Loucy (cell line): ENCODE results near the gene L3HYPDH.
"Not testable (repeated sequence)": the region's sequence is repeated elsewhere in the genome, so short reads cannot be mapped to it uniquely, and the experiment has no call there.

Source experiments
- H2AFZ ChIP-seq: fragments of 200-600 bp; sonication (generic); 2 replicates; pipeline ENCODE4 v1.6.0; 2016; ENCODE audit warnings: antibody characterized with exemption, mild to moderate bottlenecking, low read length, moderate library complexity
- H3F3A ChIP-seq: fragments of 200-600 bp; 2 replicates; pipeline ENCODE4 v1.6.0; 2016; ENCODE audit warnings: antibody characterized with exemption, low read depth, mild to moderate bottlenecking
- H3K27me3 ChIP-seq: fragments of 200-600 bp; sonication (generic); 2 replicates; pipeline ENCODE4 v1.6.1; 2014; ENCODE audit warnings: low read length, mild to moderate bottlenecking; ENCODE audit not compliant: insufficient read depth, poor library complexity, severe bottlenecking
- H3K36me3 ChIP-seq: fragments of 200-600 bp; sonication (generic); 2 replicates; pipeline ENCODE4 v1.6.1; 2016; ENCODE audit warnings: low read length; ENCODE audit not compliant: insufficient read depth
- H3K4me1 ChIP-seq: fragments of 200-600 bp; sonication (generic); 2 replicates; pipeline ENCODE4 v1.5.1; 2014; ENCODE audit warnings: low read length, mild to moderate bottlenecking; ENCODE audit not compliant: insufficient read depth, poor library complexity, severe bottlenecking
- H3K4me2 ChIP-seq: fragments of 200-600 bp; sonication (generic); 2 replicates; pipeline ENCODE4 v1.6.0; 2014; ENCODE audit warnings: antibody characterized with exemption, low read length, low read depth, mild to moderate bottlenecking; ENCODE audit not compliant: poor library complexity, severe bottlenecking
- H3K4me3 ChIP-seq: fragments of 200-600 bp; sonication (generic); 2 replicates; pipeline ENCODE4 v1.5.1; 2014; ENCODE audit warnings: low read length, mild to moderate bottlenecking, mixed read lengths; ENCODE audit not compliant: poor library complexity, severe bottlenecking
- H3K79me2 ChIP-seq: fragments of 200-600 bp; sonication (generic); 2 replicates; pipeline ENCODE4 v1.6.1; 2014; ENCODE audit warnings: low read length; ENCODE audit not compliant: insufficient read depth
- H3K9ac ChIP-seq: fragments of 200-600 bp; sonication (generic); 2 replicates; pipeline ENCODE4 v1.6.0; 2014; ENCODE audit warnings: mild to moderate bottlenecking, low read depth, low read length, moderate library complexity; ENCODE audit not compliant: poor library complexity, severe bottlenecking
- H3K9me2 ChIP-seq: fragments of 200-600 bp; sonication (generic); replicated peaks from 2 replicates; pipeline ENCODE4 v1.6.1; 2016; ENCODE audit warnings: low read depth, low read length, mixed read lengths
- H3K9me3 ChIP-seq: fragments of 200-600 bp; sonication (generic); 2 replicates; pipeline ENCODE4 v1.6.1; 2014; ENCODE audit warnings: mild to moderate bottlenecking, antibody characterized with exemption, low read length, low read depth; ENCODE audit not compliant: insufficient read depth
- H4K20me1 ChIP-seq: fragments of 200-600 bp; sonication (generic); 2 replicates; pipeline ENCODE4 v1.6.0; 2014; ENCODE audit warnings: antibody characterized with exemption, low read length, mild to moderate bottlenecking; ENCODE audit not compliant: insufficient read depth, poor library complexity, severe bottlenecking
- CTCF ChIP-seq: fragments of 200-600 bp; sonication (generic); conservative IDR thresholded peaks from 2 replicates; pipeline ENCODE4 v1.5.1; 2014; ENCODE audit warnings: mild to moderate bottlenecking, antibody characterized with exemption, low read length
- EZH2phosphoT487 ChIP-seq: fragments of 200-600 bp; IDR thresholded peaks from 2 replicates; pipeline ENCODE4 v1.6.1; 2018; ENCODE audit warnings: antibody characterized with exemption, mild to moderate bottlenecking, moderate library complexity, borderline replicate concordance

L3HYPDH gene

GRCh38 chr14:59450716-59451115, 33.5 kb downstream of the L3HYPDH start:
- Histone ChIP-seq H3K4me3 (no peak overlapping the region), H3K9me2 (no peaks in the 10 kb centered on the region), H3K4me1 (no peaks in the 10 kb centered on the region), H3K9ac (no peak overlapping the region), H3K79me2 (no peaks in the 10 kb centered on the region), H3F3A (no peaks in the 10 kb centered on the region), H3K36me3 (no peaks in the 10 kb centered on the region), H2AFZ (no peak overlapping the region), H3K9me3 (no peaks in the 10 kb centered on the region), H3K4me2 (no peak overlapping the region), H3K27me3 (no peaks in the 10 kb centered on the region), H4K20me1 (no peaks in the 10 kb centered on the region)
- no peak for TF ChIP-seq EZH2phosphoT487

GRCh38 chr14:59448673-59449072, 35.5 kb downstream of the L3HYPDH start:
- H4K20me1 ChIP-seq, H3K4me3 ChIP-seq, H3K9ac ChIP-seq, H3K27me3 ChIP-seq, H3K4me1 ChIP-seq, H2AFZ ChIP-seq, H3K9me2 ChIP-seq, H3F3A ChIP-seq, H3K36me3 ChIP-seq, H3K79me2 ChIP-seq, H3K9me3 ChIP-seq, H3K4me2 ChIP-seq: not testable (repeated sequence)

GRCh38 chr14:59439256-59439965, 44.8 kb downstream of the L3HYPDH start:
- Histone ChIP-seq H3K9ac (no peak overlapping the region), H4K20me1 (no peaks in the 10 kb centered on the region), H3K4me1 (peaks cover 3% of the 10 kb centered on the region), H3K4me3 (no peak overlapping the region), H3K4me2 (no peak overlapping the region), H3K79me2 (no peaks in the 10 kb centered on the region), H3K9me3 (no peaks in the 10 kb centered on the region), H3K36me3 (no peaks in the 10 kb centered on the region), H3K9me2 (no peaks in the 10 kb centered on the region), H2AFZ (no peak overlapping the region), H3F3A (no peaks in the 10 kb centered on the region), H3K27me3 (no peaks in the 10 kb centered on the region)
- TF ChIP-seq EZH2phosphoT487 (no peak), CTCF (no peak)

GRCh38 chr14:59438195-59438647, 46.0 kb downstream of the L3HYPDH start:
- Histone ChIP-seq H3K9ac (no peak overlapping the region), H3K79me2 (no peaks in the 10 kb centered on the region), H3K9me2 (no peaks in the 10 kb centered on the region), H4K20me1 (no peaks in the 10 kb centered on the region), H3K4me2 (no peak overlapping the region), H3K4me1 (peaks cover 3% of the 10 kb centered on the region), H3K9me3 (no peaks in the 10 kb centered on the region), H2AFZ (no peak overlapping the region), H3K27me3 (no peaks in the 10 kb centered on the region), H3K36me3 (no peaks in the 10 kb centered on the region), H3K4me3 (no peak overlapping the region), H3F3A (no peaks in the 10 kb centered on the region)
- TF ChIP-seq CTCF = no peak
- TF ChIP-seq EZH2phosphoT487 = no peak
